ENCODE measurements around the gene SPHK1.
A peak's percentile ranks its signal among the peaks of the same experiment; 100 is the strongest.

Gene SPHK1

GRCh38 chr17:76378548-76379274 lies 5.7 kb upstream of the SPHK1 start:
- WGBS, 2 experiments (ENCODE audit: insufficient coverage in 2 of 2) = 87% methylated on average over 3 to 4 of the region's 5 CpGs
- no peaks in the 10 kb centered on the region for H3K36me3 ChIP-seq (ENCODE audit: control insufficient read depth, insufficient read depth, low read length)

GRCh38 chr17:76379275-76379641 lies 5.2 kb upstream of the SPHK1 start:
- 87 to 90% methylated on average over 9 to 10 of the region's 11 CpGs for WGBS, 2 experiments (ENCODE audit: insufficient coverage in 2 of 2)
- no peaks in the 10 kb centered on the region for H3K36me3 ChIP-seq (ENCODE audit: control insufficient read depth, insufficient read depth, low read length)
- H3K4me3 ChIP-seq (ENCODE audit: extremely low read depth, insufficient read depth, low read length, poor library complexity, severe bottlenecking) = no peak overlapping the region

More at GRCh38 chr17:76378548-76379274, 5.7 kb upstream of the SPHK1 start:
- Histone ChIP-seq H3K27ac (ENCODE audit: low read depth, low read length, severe bottlenecking) (no peak overlapping the region), H3K4me3 (ENCODE audit: extremely low read depth, insufficient read depth, low read length, poor library complexity, severe bottlenecking) (no peak overlapping the region), H3K9me3 (ENCODE audit: control insufficient read depth, low read length) (peaks cover 4% of the 10 kb centered on the region), H3K4me1 (ENCODE audit: control insufficient read depth, insufficient read depth, low read length, poor library complexity, severe bottlenecking) (peaks cover 10% of the 10 kb centered on the region)

GRCh38 chr17:76379646-76380376 lies 4.6 kb upstream of the SPHK1 start:
- Histone ChIP-seq H3K36me3 (ENCODE audit: control insufficient read depth, insufficient read depth, low read length) (no peaks in the 10 kb centered on the region), H3K4me3 (ENCODE audit: extremely low read depth, insufficient read depth, low read length, poor library complexity, severe bottlenecking) (no peak overlapping the region), H3K9me3 (ENCODE audit: control insufficient read depth, low read length) (peaks cover 4% of the 10 kb centered on the region), H3K27ac (ENCODE audit: low read depth, low read length, severe bottlenecking) (no peak overlapping the region), H3K4me1 (ENCODE audit: control insufficient read depth, insufficient read depth, low read length, poor library complexity, severe bottlenecking) (peaks cover 10% of the 10 kb centered on the region)
- 93 to 95% methylated on average over 12 to 16 of the region's 21 CpGs for WGBS, 2 experiments (ENCODE audit: insufficient coverage in 2 of 2)

More at GRCh38 chr17:76379275-76379641, 5.2 kb upstream of the SPHK1 start:
- no peak overlapping the region for H3K27ac ChIP-seq (ENCODE audit: low read depth, low read length, severe bottlenecking)
- peaks cover 10% of the 10 kb centered on the region for H3K4me1 ChIP-seq (ENCODE audit: control insufficient read depth, insufficient read depth, low read length, poor library complexity, severe bottlenecking)
- peaks cover 4% of the 10 kb centered on the region for H3K9me3 ChIP-seq (ENCODE audit: control insufficient read depth, low read length)

- peak overlapping the region; percentile 93 for H3K27ac ChIP-seq (ENCODE audit: low read depth, low read length, severe bottlenecking)
- peak overlapping the region; percentile 59 for H3K4me3 ChIP-seq (ENCODE audit: extremely low read depth, insufficient read depth, low read length, poor library complexity, severe bottlenecking)
- H3K4me1 ChIP-seq (ENCODE audit: control insufficient read depth, insufficient read depth, low read length, poor library complexity, severe bottlenecking) = peaks cover 16% of the 10 kb centered on the region
- peaks cover 7% of the 10 kb centered on the region for H3K36me3 ChIP-seq (ENCODE audit: control insufficient read depth, insufficient read depth, low read length)
- 64 to 65% methylated on average over 14 to 18 of the region's 19 CpGs for WGBS, 2 experiments (ENCODE audit: insufficient coverage in 2 of 2)
- peaks cover 4% of the 10 kb centered on the region for H3K9me3 ChIP-seq (ENCODE audit: control insufficient read depth, low read length)
These were observed 2.6 kb upstream of the SPHK1 start for GRCh38 chr17:76381633-76382350.

GRCh38 chr17:76382351-76382802 lies 2.0 kb upstream of the SPHK1 start:
- Histone ChIP-seq H3K4me1 (ENCODE audit: control insufficient read depth, insufficient read depth, low read length, poor library complexity, severe bottlenecking) (peaks cover 16% of the 10 kb centered on the region), H3K27ac (ENCODE audit: low read depth, low read length, severe bottlenecking) (peak overlapping the region; percentile 93), H3K9me3 (ENCODE audit: control insufficient read depth, low read length) (peaks cover 4% of the 10 kb centered on the region), H3K4me3 (ENCODE audit: extremely low read depth, insufficient read depth, low read length, poor library complexity, severe bottlenecking) (peak overlapping the region; percentile 59), H3K36me3 (ENCODE audit: control insufficient read depth, insufficient read depth, low read length) (peaks cover 12% of the 10 kb centered on the region)
- 1 to 2% methylated on average over 13 to 16 of the region's 21 CpGs for WGBS, 2 experiments (ENCODE audit: insufficient coverage in 2 of 2)

GRCh38 chr17:76382803-76383545 lies 1.4 kb upstream of the SPHK1 start:
- peak overlapping the region; percentile 59 for H3K4me3 ChIP-seq (ENCODE audit: extremely low read depth, insufficient read depth, low read length, poor library complexity, severe bottlenecking)
- H3K9me3 ChIP-seq (ENCODE audit: control insufficient read depth, low read length) = no peaks in the 10 kb centered on the region
- peaks cover 16% of the 10 kb centered on the region for H3K4me1 ChIP-seq (ENCODE audit: control insufficient read depth, insufficient read depth, low read length, poor library complexity, severe bottlenecking)
- peaks cover 18% of the 10 kb centered on the region for H3K36me3 ChIP-seq (ENCODE audit: control insufficient read depth, insufficient read depth, low read length)
- 0 to 1% methylated on average over 50 to 56 of the region's 80 CpGs for WGBS, 2 experiments (ENCODE audit: insufficient coverage in 2 of 2)
- peak overlapping the region; percentile 93 for H3K27ac ChIP-seq (ENCODE audit: low read depth, low read length, severe bottlenecking)

GRCh38 chr17:76383546-76384221 lies 725 bp upstream of the SPHK1 start:
- Histone ChIP-seq H3K9me3 (ENCODE audit: control insufficient read depth, low read length) (no peaks in the 10 kb centered on the region), H3K4me3 (ENCODE audit: extremely low read depth, insufficient read depth, low read length, poor library complexity, severe bottlenecking) (peak overlapping the region; percentile 59), H3K27ac (ENCODE audit: low read depth, low read length, severe bottlenecking) (peak overlapping the region; percentile 93), H3K4me1 (ENCODE audit: control insufficient read depth, insufficient read depth, low read length, poor library complexity, severe bottlenecking) (peaks cover 16% of the 10 kb centered on the region), H3K36me3 (ENCODE audit: control insufficient read depth, insufficient read depth, low read length) (peaks cover 22% of the 10 kb centered on the region)
- WGBS, 2 experiments (ENCODE audit: insufficient coverage in 2 of 2) = 0% methylated on average over 32 to 53 of the region's 65 CpGs

- peak overlapping the region; percentile 59 for H3K4me3 ChIP-seq (ENCODE audit: extremely low read depth, insufficient read depth, low read length, poor library complexity, severe bottlenecking)
- H3K9me3 ChIP-seq (ENCODE audit: control insufficient read depth, low read length) = no peaks in the 10 kb centered on the region
- H3K4me1 ChIP-seq (ENCODE audit: control insufficient read depth, insufficient read depth, low read length, poor library complexity, severe bottlenecking) = peaks cover 14% of the 10 kb centered on the region
- 4% methylated on average over 58 to 72 of the region's 74 CpGs for WGBS, 2 experiments (ENCODE audit: insufficient coverage in 2 of 2)
- peaks cover 35% of the 10 kb centered on the region for H3K36me3 ChIP-seq (ENCODE audit: control insufficient read depth, insufficient read depth, low read length)
- no peak overlapping the region for H3K27ac ChIP-seq (ENCODE audit: low read depth, low read length, severe bottlenecking)
These were observed 830 bp downstream of the SPHK1 start for GRCh38 chr17:76384987-76385891.
